Activated T-helper 1 cell treated with anti-CD3 and anti-CD28 coated beads, Interleukin-12 subunit alpha, Interleukin-12 subunit beta, Interleukin-2, Interleukin-4 antibody, amounts not matched to agents 30 ng/mL and 10 ng/mL and 1 ng/mL, durations not matched to agents 14 hours and 24 hours and 36 hours (primary cell): ENCODE results near the gene PRR29. TPM values are rescaled to one million over a fixed set of nuclear protein-coding genes. Genes with fewer than 3 reads are reported as not detected.

Experiments used
- DNase-seq: peaks from one replicate; pipeline ENCODE4 v3.0.0; 2021; ENCODE audit warnings: low spot score
- H3K27ac Mint-ChIP-seq: one replicate; pipeline ENCODE4 v1.8.0; 2021; ENCODE audit warnings: mild to moderate bottlenecking, mixed read lengths
- H3K27me3 Mint-ChIP-seq: one replicate; pipeline ENCODE4 v1.8.0; 2022; ENCODE audit warnings: mild to moderate bottlenecking, moderate library complexity, mixed read lengths; ENCODE audit not compliant: insufficient read depth
- H3K36me3 Mint-ChIP-seq: one replicate; pipeline ENCODE4 v1.8.0; 2021; ENCODE audit warnings: low read depth, mixed read lengths
- H3K4me1 Mint-ChIP-seq: one replicate; pipeline ENCODE4 v1.8.0; 2021; ENCODE audit warnings: low read depth, mixed read lengths
- H3K4me3 Mint-ChIP-seq: one replicate; pipeline ENCODE4 v1.8.0; 2021; ENCODE audit warnings: mild to moderate bottlenecking, moderate library complexity, mixed read lengths
- H3K9me3 Mint-ChIP-seq: one replicate; pipeline ENCODE4 v1.8.0; 2021; ENCODE audit warnings: mixed read lengths
- intact Hi-C: fragments of 100-400 bp; cut with micrococcal nuclease; formaldehyde crosslinking; loops from one replicate; pipeline ENCODE4 v1.15.1; 2024
- total RNA-seq: library from RNA; stranded (reverse); gene quantifications from 2 replicates; pipeline ENCODE4 v1.2.3, GENCODE V29; 2022

The PRR29 gene
- total RNA-seq, 1 donor from 2014 or later, result 0.91 TPM

- Mint-ChIP-seq H3K9me3 (no peaks in the 10 kb centered on the region), H3K27me3 (no peaks in the 10 kb centered on the region), H3K4me1 (peaks cover 12% of the 10 kb centered on the region), H3K4me3 (no peak overlapping the region), H3K36me3 (peaks cover 44% of the 10 kb centered on the region), H3K27ac (no peak overlapping the region)
- DNase-seq, result no peak
- intact Hi-C loops, result no loop called here
Observed at GRCh38 chr17:64037802-64038201, 39.7 kb downstream of the PRR29 start.

DNA sequence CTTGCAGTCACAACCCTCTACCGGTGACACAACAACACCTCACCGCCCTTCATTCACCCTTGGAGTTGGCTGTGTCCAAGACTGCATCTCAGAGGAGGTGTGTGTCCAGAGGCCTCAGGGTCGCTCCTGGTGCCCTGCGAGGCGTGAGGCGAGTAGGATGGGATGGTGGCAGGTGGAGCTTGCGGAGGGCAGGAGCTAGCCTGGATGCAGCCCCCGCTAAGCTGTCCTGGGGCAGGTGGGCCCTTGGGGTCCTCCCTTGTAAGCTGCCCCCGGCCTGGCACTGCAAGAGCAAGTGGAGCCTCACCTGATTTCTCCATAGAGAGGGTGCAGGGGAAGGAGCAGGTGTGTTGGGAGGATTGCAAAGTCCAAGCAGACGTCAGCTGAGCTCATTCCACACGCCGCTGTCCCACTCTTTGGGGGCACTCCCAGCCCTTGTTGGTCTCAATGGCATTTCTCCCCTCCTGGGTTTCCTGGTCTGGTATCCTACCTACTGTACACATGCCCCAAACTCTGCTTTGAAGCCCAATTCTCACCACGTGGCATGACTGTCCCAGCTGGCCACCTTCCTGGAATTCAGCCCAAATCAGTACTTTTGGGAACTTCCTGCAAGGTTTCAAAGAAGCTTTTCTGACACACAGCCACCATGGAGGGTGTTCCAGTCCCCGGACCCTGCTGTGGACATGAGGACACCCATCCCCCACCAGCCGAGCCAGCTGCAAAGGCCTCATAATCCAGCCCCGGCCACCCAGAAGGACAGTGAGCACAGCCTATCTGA is 40.4 kb downstream of the PRR29 start:
- H3K27ac Mint-ChIP-seq, result no peak overlapping the region
- no peaks in the 10 kb centered on the region for H3K9me3 Mint-ChIP-seq
- peaks cover 12% of the 10 kb centered on the region for H3K4me1 Mint-ChIP-seq
- no peaks in the 10 kb centered on the region for H3K27me3 Mint-ChIP-seq
- no peak overlapping the region for H3K4me3 Mint-ChIP-seq
- intact Hi-C loops, result no loop called here
- H3K36me3 Mint-ChIP-seq, result peaks cover 46% of the 10 kb centered on the region
- DNase-seq, result no peak

- Mint-ChIP-seq H3K36me3 (peaks cover 49% of the 10 kb centered on the region), H3K9me3 (no peaks in the 10 kb centered on the region), H3K27me3 (no peaks in the 10 kb centered on the region), H3K27ac (no peak overlapping the region), H3K4me1 (peaks cover 12% of the 10 kb centered on the region), H3K4me3 (no peak overlapping the region)
- intact Hi-C loops, result no loop called here
- DNase-seq, result no peak
Observed at GRCh38 chr17:64039106-64039400, 40.9 kb downstream of the PRR29 start.

DNA sequence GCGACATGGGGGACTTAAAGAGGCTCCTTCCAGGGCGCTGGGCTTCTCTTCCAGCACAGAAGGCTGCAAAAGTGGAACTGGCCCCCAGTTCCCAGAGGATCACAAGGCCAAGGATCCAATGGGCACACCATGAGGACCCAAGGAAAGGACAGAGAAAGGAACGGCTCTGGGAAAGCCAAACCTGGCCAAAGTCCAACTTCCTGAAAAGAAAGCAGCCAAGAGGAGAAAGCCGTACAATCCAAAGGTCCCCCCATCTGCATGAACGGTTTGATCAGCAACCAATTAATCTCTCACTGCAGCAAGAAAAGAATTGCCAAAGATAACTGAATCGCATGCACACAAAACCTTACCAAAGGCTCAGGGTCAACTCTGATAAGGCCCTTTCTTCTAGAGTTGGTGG is 42.1 kb downstream of the PRR29 start:
- Mint-ChIP-seq H3K27ac (no peak overlapping the region), H3K4me1 (peaks cover 13% of the 10 kb centered on the region), H3K36me3 (peaks cover 53% of the 10 kb centered on the region), H3K27me3 (no peaks in the 10 kb centered on the region), H3K4me3 (no peak overlapping the region), H3K9me3 (no peaks in the 10 kb centered on the region)
- no peak for DNase-seq
- intact Hi-C loops, result no loop called here

- H3K9me3 Mint-ChIP-seq, result no peaks in the 10 kb centered on the region
- H3K4me1 Mint-ChIP-seq, result peaks cover 13% of the 10 kb centered on the region
- peak overlapping the region; percentile 62 for H3K27ac Mint-ChIP-seq
- no peak overlapping the region for H3K4me3 Mint-ChIP-seq
- H3K36me3 Mint-ChIP-seq, result peaks cover 64% of the 10 kb centered on the region
- no peak for DNase-seq
- intact Hi-C loops, result no loop called here
- H3K27me3 Mint-ChIP-seq, result no peaks in the 10 kb centered on the region
Observed at GRCh38 chr17:64041912-64042311, 43.8 kb downstream of the PRR29 start.

- H3K4me1 Mint-ChIP-seq, result peaks cover 13% of the 10 kb centered on the region
- H3K27ac Mint-ChIP-seq, result peak overlapping the region; percentile 35
- H3K4me3 Mint-ChIP-seq, result no peak overlapping the region
- intact Hi-C loops, result no loop called here
- H3K36me3 Mint-ChIP-seq, result peaks cover 63% of the 10 kb centered on the region
- no peaks in the 10 kb centered on the region for H3K9me3 Mint-ChIP-seq
- no peaks in the 10 kb centered on the region for H3K27me3 Mint-ChIP-seq
- DNase-seq, result no peak
Observed at GRCh38 chr17:64042700-64043485, 44.7 kb downstream of the PRR29 start.

- Mint-ChIP-seq H3K4me1 (peaks cover 22% of the 10 kb centered on the region), H3K27me3 (no peaks in the 10 kb centered on the region), H3K36me3 (peaks cover 60% of the 10 kb centered on the region), H3K27ac (no peak overlapping the region), H3K4me3 (no peak overlapping the region), H3K9me3 (no peaks in the 10 kb centered on the region)
- no peak for DNase-seq
- intact Hi-C loops, result no loop called here
Observed at GRCh38 chr17:64045176-64045575, 47.0 kb downstream of the PRR29 start.

- H3K4me1 Mint-ChIP-seq, result peaks cover 51% of the 10 kb centered on the region
- no peak for DNase-seq
- no peak overlapping the region for H3K27ac Mint-ChIP-seq
Observed at GRCh38 chr17:64048805-64049204, 50.7 kb downstream of the PRR29 start.

GRCh38 chr17:64051153-64051552 is 53.0 kb downstream of the PRR29 start:
- Mint-ChIP-seq H3K4me3 (peak overlapping the region; percentile 16), H3K4me1 (peaks cover 46% of the 10 kb centered on the region)
- DNase-seq, result peak; percentile 38

More at GRCh38 chr17:64048805-64049204, 50.7 kb downstream of the PRR29 start:
- intact Hi-C loops, result no loop called here
- Mint-ChIP-seq H3K4me3 (no peak overlapping the region), H3K9me3 (no peaks in the 10 kb centered on the region), H3K36me3 (peaks cover 75% of the 10 kb centered on the region), H3K27me3 (no peaks in the 10 kb centered on the region)

GRCh38 chr17:64053101-64053500 is 55.0 kb downstream of the PRR29 start:
- Mint-ChIP-seq H3K4me3 (no peak overlapping the region), H3K4me1 (peaks cover 61% of the 10 kb centered on the region), H3K27ac (peak overlapping the region; percentile 69)

More at GRCh38 chr17:64051153-64051552, 53.0 kb downstream of the PRR29 start:
- Mint-ChIP-seq H3K36me3 (peaks cover 73% of the 10 kb centered on the region), H3K9me3 (no peaks in the 10 kb centered on the region), H3K27ac (peak overlapping the region; percentile 84), H3K27me3 (no peaks in the 10 kb centered on the region)
- intact Hi-C loops, result loop anchor here (1.0 kb wide), 1 partner anchor 79 kb away; the partner anchor contains the start of gene ERN1

More at GRCh38 chr17:64053101-64053500, 55.0 kb downstream of the PRR29 start:
- Mint-ChIP-seq H3K9me3 (no peaks in the 10 kb centered on the region), H3K36me3 (peaks cover 76% of the 10 kb centered on the region), H3K27me3 (no peaks in the 10 kb centered on the region)
- no peak for DNase-seq
- intact Hi-C loops, result no loop called here

Other genes starting within 250 kb of the PRR29 start
- gene CCDC47, start 224.8 kb upstream of the PRR29 start, total RNA-seq, result 74.8 and 79.2 TPM in 2 replicates
- 147 and 149 TPM in 2 replicates for gene DDX42, start 224.2 kb upstream of the PRR29 start, total RNA-seq
- gene PSMC5, start 170.9 kb upstream of the PRR29 start, total RNA-seq, result 185 and 195 TPM in 2 replicates
- gene FTSJ3, start 170.7 kb upstream of the PRR29 start, total RNA-seq, result 95.6 and 100 TPM in 2 replicates
- gene SMARCD2, start 155.7 kb upstream of the PRR29 start, total RNA-seq, result 116 TPM in 2 replicates
- not detected in 2 replicates for gene CSH2, start 124.7 kb upstream of the PRR29 start, total RNA-seq
- gene GH2, start 116.4 kb upstream of the PRR29 start, total RNA-seq, result not detected in 2 replicates
- not detected in 2 replicates for gene CSH1, start 101.8 kb upstream of the PRR29 start, total RNA-seq
- gene CSHL1, start 87.1 kb upstream of the PRR29 start, total RNA-seq, result not detected in 2 replicates
- gene GH1, start 79.5 kb upstream of the PRR29 start, total RNA-seq, result not detected in 2 replicates
- gene CD79B, start 66.0 kb upstream of the PRR29 start, total RNA-seq, result 28.9 and 31.8 TPM in 2 replicates
- gene SCN4A, start 25.4 kb upstream of the PRR29 start, total RNA-seq, result 0.13 and 0.22 TPM in 2 replicates
- gene ICAM2, start 22.3 kb downstream of the PRR29 start, total RNA-seq, result 58.3 and 62.1 TPM in 2 replicates
- gene ERN1, start 131.8 kb downstream of the PRR29 start, total RNA-seq, result 90.0 and 91.6 TPM in 2 replicates